ENCODE measurements around the gene GPR179. TPM values are rescaled to one million over a fixed set of nuclear protein-coding genes. Genes with fewer than 3 reads are reported as not detected.

GPR179 gene
- total RNA-seq = 0.05 TPM

GRCh38 chr17:38343608-38344419 is at the start of gene GPR179:
GPR179 (minus strand) TSS chr17:38343956; CDS start chr17:38343789, 167 bp downstream.
- DNase-seq (ENCODE audit: low spot score) = no peak

- no peak for DNase-seq (ENCODE audit: low spot score)
Observed at GRCh38 chr17:38379448-38379847, 35.7 kb upstream of the GPR179 start.

- DNase-seq (ENCODE audit: low spot score) = no peak
Observed at GRCh38 chr17:38369124-38369886, 25.5 kb upstream of the GPR179 start.

GRCh38 chr17:38364741-38365140 is 21.0 kb upstream of the GPR179 start:
- no peak for DNase-seq (ENCODE audit: low spot score)

GRCh38 chr17:38363016-38363415 is 19.3 kb upstream of the GPR179 start:
- DNase-seq (ENCODE audit: low spot score) = no peak

- DNase-seq (ENCODE audit: low spot score) = no peak
Observed at GRCh38 chr17:38361694-38362465, 18.1 kb upstream of the GPR179 start.

GRCh38 chr17:38358586-38359513 is 15.1 kb upstream of the GPR179 start:
- DNase-seq (ENCODE audit: low spot score) = no peak

GRCh38 chr17:38357486-38358123 is 13.8 kb upstream of the GPR179 start:
- no peak for DNase-seq (ENCODE audit: low spot score)

- DNase-seq (ENCODE audit: low spot score) = no peak
Observed at GRCh38 chr17:38355251-38355650, 11.5 kb upstream of the GPR179 start.

GRCh38 chr17:38354466-38354865 is 10.7 kb upstream of the GPR179 start:
- no peak for DNase-seq (ENCODE audit: low spot score)

GRCh38 chr17:38353668-38354067 is 9.9 kb upstream of the GPR179 start:
- DNase-seq (ENCODE audit: low spot score) = no peak

GRCh38 chr17:38353086-38353604 is 9.4 kb upstream of the GPR179 start:
- no peak for DNase-seq (ENCODE audit: low spot score)

- DNase-seq (ENCODE audit: low spot score) = peak; percentile 53
Observed at GRCh38 chr17:38352245-38353085, 8.7 kb upstream of the GPR179 start.

- peak; percentile 94 for DNase-seq (ENCODE audit: low spot score)
Observed at GRCh38 chr17:38351412-38352222, 7.9 kb upstream of the GPR179 start, which contains the start of gene SOCS7. SOCS7 (plus strand) TSS chr17:38351844; CDS start chr17:38352053, 209 bp downstream.

- DNase-seq (ENCODE audit: low spot score) = no peak
Observed at GRCh38 chr17:38350035-38350434, 6.3 kb upstream of the GPR179 start.

- DNase-seq (ENCODE audit: low spot score) = peak; percentile 89
Observed at GRCh38 chr17:38349097-38349730, 5.5 kb upstream of the GPR179 start.

GRCh38 chr17:38345743-38346142 is 2.0 kb upstream of the GPR179 start:
- no peak for DNase-seq (ENCODE audit: low spot score)

- DNase-seq (ENCODE audit: low spot score) = no peak
Observed at GRCh38 chr17:38344420-38344745, 627 bp upstream of the GPR179 start.

All from ureter (tissue), 1 donor.